Activated T-helper 2 cell treated with anti-CD3 and anti-CD28 coated beads, Interferon-gamma antibody, Interleukin-2, Interleukin-4, amounts not matched to agents 10 μg/mL and 5 μg/mL and 100 μg/mL, durations not matched to agents 14 hours and 24 hours and 36 hours (primary cell): ENCODE measurements around the gene ZNF280B. TPM values are rescaled to one million over a fixed set of nuclear protein-coding genes. Genes with fewer than 3 reads are reported as not detected.
"Not testable (repeated sequence)": the region's sequence is repeated elsewhere in the genome, so short reads cannot be mapped to it uniquely, and the experiment has no call there.

ENCODE experiments used
- DNase-seq: peaks from one replicate; pipeline ENCODE4 v3.0.0; 2021; ENCODE audit warnings: low spot score
- H3K27ac Mint-ChIP-seq: one replicate; pipeline ENCODE4 v1.8.0; 2021; ENCODE audit warnings: mixed read lengths
- H3K27me3 Mint-ChIP-seq: one replicate; pipeline ENCODE4 v1.8.0; 2021; ENCODE audit warnings: low read depth, mixed read lengths
- H3K36me3 Mint-ChIP-seq: one replicate; pipeline ENCODE4 v1.8.0; 2021; ENCODE audit warnings: low read depth, mixed read lengths
- H3K4me1 Mint-ChIP-seq: one replicate; pipeline ENCODE4 v1.8.0; 2021; ENCODE audit warnings: low read depth, mixed read lengths
- H3K4me3 Mint-ChIP-seq: one replicate; pipeline ENCODE4 v1.8.0; 2021; ENCODE audit warnings: low read depth, mild to moderate bottlenecking, moderate library complexity, mixed read lengths
- H3K9me3 Mint-ChIP-seq: one replicate; pipeline ENCODE4 v1.8.0; 2021; ENCODE audit warnings: mixed read lengths
- intact Hi-C: fragments of 100-400 bp; cut with micrococcal nuclease; formaldehyde crosslinking; loops from one replicate; pipeline ENCODE4 v1.15.1; 2023
- total RNA-seq: library from RNA; stranded (reverse); gene quantifications from 2 replicates; pipeline ENCODE4 v1.2.3, GENCODE V29; 2022

ZNF280B gene
- total RNA-seq, 1 donor from 2014 or later = 3.7 TPM

DNA sequence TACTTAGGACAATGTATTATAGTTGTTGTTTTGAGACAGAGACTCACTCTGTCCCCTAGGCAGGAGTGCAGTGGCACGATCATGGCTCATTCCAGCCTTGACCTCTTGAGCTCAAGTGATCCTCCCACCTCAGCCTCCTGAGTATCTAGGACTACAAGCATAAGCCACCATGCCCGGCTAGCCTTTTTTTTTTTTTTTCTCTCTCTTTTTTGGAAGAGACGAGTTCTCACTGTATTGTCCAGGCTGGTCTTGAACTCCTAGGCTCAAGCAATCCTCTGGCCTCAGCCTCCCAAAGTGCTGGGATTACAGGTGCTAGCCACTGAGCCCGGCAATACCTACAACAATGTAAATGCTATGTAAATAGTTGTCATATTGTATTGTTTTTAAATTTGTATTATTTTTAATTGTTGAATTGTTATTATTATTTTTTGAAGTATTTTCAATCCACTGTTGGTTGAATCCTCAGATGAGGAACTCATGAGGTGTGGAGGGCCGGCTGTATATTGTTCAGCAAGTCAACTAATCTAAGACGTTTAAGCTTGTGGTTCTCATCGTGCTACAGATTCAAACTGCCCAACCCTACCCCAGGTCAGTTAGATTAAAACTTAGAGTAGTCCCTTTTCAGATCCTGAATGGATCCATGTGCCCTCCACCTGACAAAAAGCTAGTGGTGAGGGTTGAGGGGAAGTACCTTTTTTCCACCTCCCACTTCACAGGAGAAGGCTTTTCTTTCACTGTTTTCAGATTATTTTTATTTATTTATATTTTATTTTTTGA lies 23.4 kb upstream of the ZNF280B start:
- H3K36me3 Mint-ChIP-seq = no peaks in the 10 kb centered on the region
- H3K27ac Mint-ChIP-seq = no peak overlapping the region
- no peak overlapping the region for H3K4me3 Mint-ChIP-seq
- no peaks in the 10 kb centered on the region for H3K9me3 Mint-ChIP-seq
- no peaks in the 10 kb centered on the region for H3K27me3 Mint-ChIP-seq
- no peak for DNase-seq
- H3K4me1 Mint-ChIP-seq = no peaks in the 10 kb centered on the region
- intact Hi-C loops = no loop called here

DNA sequence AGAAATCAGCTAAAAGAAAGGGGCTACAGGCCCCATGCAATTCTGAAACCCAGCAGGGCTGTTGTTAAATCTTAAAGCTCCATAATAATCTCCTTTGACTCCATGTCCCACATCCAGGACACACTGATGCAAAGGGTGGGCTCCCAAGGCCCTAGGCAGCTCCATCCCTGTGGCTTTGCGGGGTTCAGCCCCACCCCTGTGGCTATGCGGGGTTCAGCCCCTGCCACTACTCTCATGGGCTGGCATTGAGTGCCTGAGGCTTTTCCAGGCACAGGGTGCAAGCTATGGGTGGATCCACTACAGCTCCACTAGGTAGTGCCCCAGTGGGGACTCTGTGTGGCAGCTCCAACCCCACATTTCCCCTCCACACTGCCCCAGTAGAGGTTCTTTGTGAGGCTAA lies 20.2 kb upstream of the ZNF280B start:
- intact Hi-C loops = no loop called here

DNA sequence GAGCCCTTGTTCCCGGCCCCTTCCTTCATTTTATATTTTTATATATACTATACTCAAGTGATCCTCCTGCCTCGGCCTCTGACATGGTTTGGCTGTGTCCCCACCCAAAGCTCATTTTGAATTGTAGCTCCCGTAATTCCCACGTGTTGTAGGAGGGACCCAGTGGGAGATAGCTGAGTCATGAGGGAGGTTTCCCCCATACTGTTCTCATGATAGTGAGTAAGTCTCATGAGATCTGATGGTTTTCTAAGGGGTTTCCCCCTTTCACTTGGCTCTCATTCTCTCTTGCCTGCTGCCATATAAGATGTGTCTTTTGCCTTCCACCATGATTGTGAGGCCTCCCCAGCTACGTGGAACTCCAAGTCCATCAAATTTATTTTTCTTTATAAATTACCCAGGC lies 18.8 kb upstream of the ZNF280B start:
- Mint-ChIP-seq H3K4me3 (no peak overlapping the region), H3K27me3 (peaks cover 12% of the 10 kb centered on the region), H3K36me3 (no peaks in the 10 kb centered on the region), H3K9me3 (no peaks in the 10 kb centered on the region), H3K27ac (no peak overlapping the region), H3K4me1 (no peaks in the 10 kb centered on the region)
- intact Hi-C loops = no loop called here
- DNase-seq = no peak

More for the DNA sequence above, 20.2 kb upstream of the ZNF280B start:
- Mint-ChIP-seq H3K27ac (no peak overlapping the region), H3K9me3 (no peaks in the 10 kb centered on the region), H3K27me3 (peaks cover 8% of the 10 kb centered on the region), H3K4me3 (no peak overlapping the region), H3K36me3 (no peaks in the 10 kb centered on the region), H3K4me1 (no peaks in the 10 kb centered on the region)
- no peak for DNase-seq

DNA sequence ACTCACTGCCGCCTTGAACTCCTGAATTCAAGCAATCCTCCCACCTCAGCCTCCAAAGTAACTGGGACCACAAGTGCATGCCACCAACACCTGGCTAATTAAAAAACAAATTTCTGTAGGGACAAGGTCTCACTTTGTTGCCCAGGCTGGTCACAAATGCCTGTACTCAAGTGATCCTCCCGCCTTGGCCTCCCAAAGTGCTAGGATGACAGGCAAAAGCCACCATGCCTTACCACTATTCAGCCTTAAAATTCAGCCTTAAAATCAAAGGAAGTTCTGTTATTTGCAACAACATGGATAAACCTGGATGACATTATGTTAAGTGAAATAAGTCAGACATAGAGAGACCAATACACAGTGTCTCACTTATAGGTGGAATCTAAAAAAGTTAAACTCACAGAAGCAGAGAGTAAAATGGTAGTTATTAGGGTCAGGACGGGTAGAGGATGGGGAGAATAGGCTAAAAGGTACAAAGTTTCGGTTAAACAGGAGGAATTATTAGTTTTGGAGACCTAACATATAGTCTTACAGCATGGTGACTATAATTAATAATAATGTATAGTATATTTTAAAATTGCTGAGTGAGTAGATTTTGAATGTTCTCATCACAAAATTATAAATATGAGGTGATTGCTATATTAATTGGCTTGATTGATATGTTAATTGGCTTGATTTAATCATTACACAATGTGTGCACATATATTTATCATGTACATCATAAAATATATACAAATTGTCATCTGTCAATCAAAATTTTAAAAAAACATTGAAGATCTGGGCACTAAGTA lies 17.8 kb upstream of the ZNF280B start:
- peaks cover 12% of the 10 kb centered on the region for H3K27me3 Mint-ChIP-seq
- H3K4me1 Mint-ChIP-seq = no peaks in the 10 kb centered on the region
- H3K36me3 Mint-ChIP-seq = no peaks in the 10 kb centered on the region
- DNase-seq = no peak
- H3K4me3 Mint-ChIP-seq = no peak overlapping the region
- no peak overlapping the region for H3K27ac Mint-ChIP-seq
- intact Hi-C loops = no loop called here
- no peaks in the 10 kb centered on the region for H3K9me3 Mint-ChIP-seq

DNA sequence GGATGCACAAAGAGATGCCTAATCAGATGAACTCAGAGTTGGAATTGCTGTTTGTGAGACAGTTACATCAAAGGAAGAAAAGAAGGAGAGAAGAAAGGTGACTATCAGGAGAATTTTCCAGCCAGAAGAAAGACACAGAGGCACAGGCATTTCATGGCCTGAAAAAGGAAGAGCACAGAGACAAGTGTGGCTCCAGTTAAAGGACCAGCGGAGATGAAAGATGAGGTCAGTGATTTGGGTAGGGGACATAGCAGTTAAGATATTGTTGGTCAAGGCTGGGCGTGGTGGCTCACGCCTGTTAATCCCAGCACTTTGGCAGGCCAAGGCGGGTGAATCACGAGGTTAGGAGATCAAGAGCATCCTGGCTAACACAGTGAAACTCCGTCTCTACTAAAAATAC lies 15.0 kb upstream of the ZNF280B start:
- peaks cover 12% of the 10 kb centered on the region for H3K27me3 Mint-ChIP-seq
- no peaks in the 10 kb centered on the region for H3K9me3 Mint-ChIP-seq
- H3K4me3 Mint-ChIP-seq = no peak overlapping the region
- intact Hi-C loops = no loop called here
- H3K27ac Mint-ChIP-seq = no peak overlapping the region
- H3K36me3 Mint-ChIP-seq = no peaks in the 10 kb centered on the region
- no peak for DNase-seq
- no peaks in the 10 kb centered on the region for H3K4me1 Mint-ChIP-seq

DNA sequence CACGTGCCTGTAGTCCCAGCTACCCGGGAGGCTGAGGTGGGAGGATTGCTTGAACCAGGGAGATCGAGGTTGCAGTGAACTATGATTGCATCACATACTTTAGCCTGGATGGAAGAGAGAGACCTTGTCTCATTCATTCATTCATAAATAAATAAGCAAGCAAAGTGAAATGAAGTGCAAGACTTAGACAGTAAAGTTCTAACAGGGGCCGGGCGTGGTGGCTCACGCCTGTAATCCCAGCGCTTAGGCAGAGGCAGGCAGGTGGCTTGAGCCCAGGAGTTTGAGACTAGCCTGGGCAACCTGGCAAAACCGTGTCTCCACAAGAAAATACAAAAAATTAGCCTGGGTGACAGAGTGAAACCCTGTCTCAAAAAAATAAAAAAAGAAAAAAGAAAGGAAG lies 13.1 kb upstream of the ZNF280B start:
- Mint-ChIP-seq H3K4me1 (no peaks in the 10 kb centered on the region), H3K27ac (no peak overlapping the region), H3K27me3 (peaks cover 14% of the 10 kb centered on the region), H3K36me3 (no peaks in the 10 kb centered on the region), H3K4me3 (no peak overlapping the region), H3K9me3 (no peaks in the 10 kb centered on the region)
- intact Hi-C loops = no loop called here
- no peak for DNase-seq

DNA sequence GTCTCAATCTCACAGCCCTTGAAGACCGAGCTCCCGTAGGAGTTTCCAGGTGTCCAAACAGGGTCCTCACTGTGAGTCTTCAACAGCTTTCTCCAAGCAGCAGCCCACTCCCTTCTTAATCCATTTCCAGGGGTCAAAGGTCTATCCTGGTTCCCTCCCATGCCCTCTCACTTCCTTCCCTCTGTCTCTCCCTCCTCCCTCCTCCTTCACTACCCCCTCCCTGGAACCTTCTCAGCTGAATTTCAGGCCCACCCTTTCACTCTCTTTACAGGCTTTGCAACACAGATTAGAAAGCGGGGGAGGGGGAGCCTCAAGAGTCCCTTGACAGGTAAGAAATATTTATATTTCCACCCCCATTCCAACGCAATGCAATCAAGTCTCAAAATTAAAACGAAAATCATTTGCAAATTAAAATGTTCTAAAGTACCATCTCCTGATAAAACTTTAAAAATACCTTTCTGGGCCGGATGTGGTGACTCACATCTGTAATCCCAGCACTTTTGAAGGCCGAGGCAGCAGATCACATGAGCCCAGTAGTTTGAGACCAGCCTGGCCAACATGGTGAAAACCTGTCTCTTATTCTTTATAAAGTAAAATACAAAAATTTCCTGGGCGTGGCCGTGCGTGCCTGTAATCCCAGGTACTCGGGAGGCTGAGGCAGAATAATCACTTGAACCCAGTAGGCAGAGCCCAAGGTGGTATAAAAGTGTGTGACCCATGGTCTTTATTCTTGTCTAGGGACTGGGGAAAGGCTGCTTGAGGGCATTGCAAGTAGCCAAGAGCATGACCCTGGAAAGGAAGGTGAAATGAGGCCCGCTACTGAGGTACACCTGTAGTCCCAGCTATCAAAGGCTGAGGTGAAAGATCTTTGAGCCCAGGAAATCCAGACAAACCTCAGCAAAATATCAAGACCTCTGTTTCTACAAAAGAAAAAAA lies 12.4 kb upstream of the ZNF280B start:
- no peaks in the 10 kb centered on the region for H3K4me1 Mint-ChIP-seq
- no peak for DNase-seq
- H3K27me3 Mint-ChIP-seq = peaks cover 11% of the 10 kb centered on the region
- no peak overlapping the region for H3K27ac Mint-ChIP-seq
- no peaks in the 10 kb centered on the region for H3K36me3 Mint-ChIP-seq
- H3K9me3 Mint-ChIP-seq = no peaks in the 10 kb centered on the region
- intact Hi-C loops = no loop called here
- H3K4me3 Mint-ChIP-seq = no peak overlapping the region

DNA sequence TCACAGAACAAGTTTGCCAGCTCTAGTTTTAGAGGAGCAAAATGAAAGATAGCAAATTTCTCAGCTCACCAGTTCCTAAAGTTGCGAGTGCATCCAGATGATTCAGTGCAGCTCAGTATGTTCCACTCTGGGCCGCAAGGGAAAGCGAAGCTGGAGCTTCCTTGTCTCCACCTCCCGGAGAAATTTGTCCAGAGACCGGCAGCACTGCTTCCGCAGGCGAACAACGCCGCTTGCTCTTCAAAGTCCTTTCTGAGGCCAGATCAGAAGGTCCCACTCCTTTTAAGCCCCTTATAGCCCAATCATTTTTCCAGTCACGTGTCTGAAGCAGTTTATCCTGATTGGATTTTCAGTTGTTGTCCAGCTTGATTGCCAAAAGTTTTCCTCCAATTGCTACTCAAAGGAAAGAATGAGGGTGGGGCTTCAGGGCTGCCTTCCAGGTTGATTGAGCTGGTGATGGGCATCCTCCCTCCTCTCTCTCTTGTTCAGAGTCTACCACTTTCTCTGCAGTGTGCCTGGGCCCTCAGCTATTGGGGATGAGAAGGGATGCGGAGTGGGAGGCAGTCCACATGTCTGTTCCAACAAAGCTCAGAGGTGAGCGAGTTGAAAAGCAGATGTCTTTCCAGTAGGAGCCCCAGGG lies 11.6 kb upstream of the ZNF280B start, which contains the start of gene ZNF280A:
Gene ZNF280A, minus strand, starts transcription at position 251 of the 637 bp plus-strand sequence. CDS start 4,640 bp downstream, outside the sequence.
- intact Hi-C loops = no loop called here
- DNase-seq = no peak
- Mint-ChIP-seq H3K4me1 (no peaks in the 10 kb centered on the region), H3K9me3 (no peaks in the 10 kb centered on the region), H3K27ac (no peak within 1 kb of the TSS), H3K4me3 (no peak within 1 kb of the TSS), H3K27me3 (peaks cover 8% of the 10 kb centered on the region), H3K36me3 (no peaks in the 10 kb centered on the region)

DNA sequence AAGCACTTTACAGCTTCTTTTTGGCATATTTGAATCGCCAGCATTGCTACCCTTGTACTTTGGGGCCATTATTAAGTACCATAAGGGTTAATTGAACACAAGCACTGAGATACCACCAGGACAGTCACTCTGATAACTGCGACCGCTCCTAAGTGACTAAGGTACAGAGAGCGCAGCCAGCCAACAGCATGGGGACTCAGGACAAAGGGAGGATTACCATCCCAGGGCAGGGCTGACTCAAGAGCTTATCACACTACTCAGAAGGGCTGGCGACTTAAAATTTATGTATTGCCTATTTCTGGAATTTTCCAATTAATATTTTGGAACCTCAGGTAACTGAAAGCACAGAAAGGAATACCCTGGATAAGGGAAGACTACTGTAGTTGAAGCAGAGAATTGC lies 11.0 kb upstream of the ZNF280B start:
- peaks cover 8% of the 10 kb centered on the region for H3K27me3 Mint-ChIP-seq
- H3K36me3 Mint-ChIP-seq = no peaks in the 10 kb centered on the region
- H3K4me3 Mint-ChIP-seq = no peak overlapping the region
- no peaks in the 10 kb centered on the region for H3K9me3 Mint-ChIP-seq
- H3K27ac Mint-ChIP-seq = no peak overlapping the region
- intact Hi-C loops = no loop called here
- DNase-seq = no peak
- no peaks in the 10 kb centered on the region for H3K4me1 Mint-ChIP-seq

DNA sequence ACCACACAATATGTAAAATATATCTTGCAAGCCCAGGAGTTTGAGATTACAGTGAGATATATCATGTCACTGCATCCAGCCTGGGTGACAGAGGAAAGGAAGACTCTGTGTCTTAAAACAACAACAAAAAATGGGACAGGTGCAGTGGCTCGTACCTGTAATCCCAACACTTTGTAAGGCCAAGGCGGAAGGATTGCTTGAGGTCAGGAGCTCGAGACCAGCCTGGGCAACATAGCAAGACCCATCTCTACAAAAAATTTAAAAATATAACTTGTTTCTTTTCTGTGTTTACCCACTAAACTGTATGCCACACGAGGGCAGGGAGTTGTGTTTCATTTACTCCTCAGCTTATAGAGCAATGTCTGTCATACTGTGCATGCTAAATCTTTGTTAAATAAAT lies 8.4 kb upstream of the ZNF280B start:
- Mint-ChIP-seq H3K36me3 (no peaks in the 10 kb centered on the region), H3K4me1 (no peaks in the 10 kb centered on the region), H3K4me3 (no peak overlapping the region), H3K27ac (no peak overlapping the region), H3K9me3 (no peaks in the 10 kb centered on the region), H3K27me3 (peaks cover 12% of the 10 kb centered on the region)
- intact Hi-C loops = no loop called here
- no peak for DNase-seq

DNA sequence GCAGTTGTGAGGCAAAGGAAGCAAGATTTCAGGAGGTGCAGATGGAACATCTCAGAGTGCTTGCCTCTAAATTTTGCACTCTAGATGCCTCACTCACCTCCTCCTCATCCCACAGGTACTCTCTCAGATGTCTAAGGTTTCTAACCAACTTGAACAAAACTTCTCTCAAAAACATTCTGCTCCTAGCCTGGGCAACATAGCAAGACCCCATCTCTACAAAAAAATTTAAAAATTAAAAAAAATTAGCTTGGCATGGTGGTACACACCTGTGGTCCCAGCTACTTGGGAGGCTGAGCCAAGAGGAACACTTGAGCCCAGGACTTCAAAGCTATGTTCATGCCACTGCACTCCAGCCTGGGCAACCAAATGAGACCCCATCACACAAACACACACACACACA lies 7.3 kb upstream of the ZNF280B start:
- no peak overlapping the region for H3K4me3 Mint-ChIP-seq
- no peaks in the 10 kb centered on the region for H3K4me1 Mint-ChIP-seq
- H3K9me3 Mint-ChIP-seq = peaks cover 3% of the 10 kb centered on the region
- DNase-seq = no peak
- H3K27me3 Mint-ChIP-seq = peaks cover 12% of the 10 kb centered on the region
- no peak overlapping the region for H3K27ac Mint-ChIP-seq
- H3K36me3 Mint-ChIP-seq = no peaks in the 10 kb centered on the region
- intact Hi-C loops = no loop called here

DNA sequence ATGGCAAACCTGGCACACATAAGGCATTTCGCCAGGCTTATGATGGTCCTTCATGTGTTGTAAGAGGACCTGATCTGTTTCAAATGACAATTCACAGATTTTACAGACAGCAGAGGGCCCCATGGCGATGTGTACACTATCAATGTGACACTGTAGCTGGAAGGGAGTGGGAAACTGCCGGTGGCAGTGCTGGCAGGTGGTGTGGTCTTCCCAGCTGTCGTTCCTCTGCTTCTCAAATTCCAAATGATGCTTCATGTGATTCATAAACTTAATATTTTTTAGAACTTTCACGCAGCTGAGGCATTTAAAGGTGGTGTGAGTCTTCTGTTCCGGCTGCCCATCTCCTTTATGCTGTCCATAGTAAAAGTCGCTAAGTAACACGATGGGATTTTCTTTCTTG lies 5.9 kb upstream of the ZNF280B start:
- intact Hi-C loops, H3K27ac Mint-ChIP-seq, H3K4me3 Mint-ChIP-seq, DNase-seq, H3K4me1 Mint-ChIP-seq, H3K36me3 Mint-ChIP-seq: not testable (repeated sequence)
- H3K27me3 Mint-ChIP-seq = peaks cover 12% of the 10 kb centered on the region
- peaks cover 12% of the 10 kb centered on the region for H3K9me3 Mint-ChIP-seq
